ENCODE results near the gene HLCS.

HLCS gene

DNA sequence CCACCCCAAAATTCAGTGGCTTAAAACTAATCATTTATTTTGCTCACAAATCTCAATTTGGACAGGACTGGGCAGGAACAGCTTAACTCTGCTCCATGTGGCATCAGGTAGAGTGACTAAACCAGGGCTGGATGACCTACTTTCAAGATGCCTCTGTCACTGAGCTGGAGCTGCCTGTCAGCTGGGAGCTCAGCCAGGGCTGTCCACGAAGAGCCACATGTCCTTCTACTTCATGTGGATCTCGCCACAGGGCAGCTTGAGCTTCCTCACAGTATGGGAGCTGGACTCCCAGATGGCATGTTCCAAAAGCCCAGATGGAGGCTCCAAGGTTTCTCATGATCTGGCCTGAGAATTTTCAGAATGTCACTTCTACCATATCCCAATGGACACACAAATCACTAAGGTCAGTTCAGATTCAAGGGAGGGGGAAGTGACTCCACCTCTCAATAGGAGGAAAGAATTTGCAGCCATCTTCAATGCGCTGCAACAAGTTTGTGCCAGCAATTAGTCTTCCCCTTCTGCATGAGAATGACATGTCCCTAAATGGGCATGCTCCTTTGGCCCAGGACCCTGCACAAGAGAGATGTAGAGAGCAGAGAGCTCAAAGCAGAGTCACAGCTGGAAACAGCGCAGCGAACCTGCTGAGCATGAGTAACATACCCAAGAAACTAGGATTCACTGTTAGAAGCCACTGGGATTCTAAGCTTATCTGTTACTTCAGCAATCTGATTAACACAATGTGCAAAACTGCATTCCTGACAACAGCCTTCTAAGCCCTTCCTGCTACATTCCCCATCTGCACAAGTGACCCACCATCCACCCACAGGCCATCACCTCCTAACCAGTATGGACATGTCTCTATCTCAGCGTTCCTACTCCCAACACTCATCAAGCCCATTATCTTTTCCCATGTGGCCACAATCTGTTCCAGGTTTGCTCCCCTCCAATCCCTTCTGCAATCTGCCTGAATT, 17.0 kb downstream of the HLCS start:
- Mint-ChIP-seq H3K4me1 (no peaks in the 10 kb centered on the region), H3K27me3 (no peaks in the 10 kb centered on the region), H3K27ac (no peak overlapping the region), H3K36me3 (ENCODE audit: low read depth) (peaks cover 26% of the 10 kb centered on the region), H3K9me3 (no peaks in the 10 kb centered on the region), H3K4me3 (no peak overlapping the region)
- no peak for ATAC-seq
- DNase-seq: no peak

DNA sequence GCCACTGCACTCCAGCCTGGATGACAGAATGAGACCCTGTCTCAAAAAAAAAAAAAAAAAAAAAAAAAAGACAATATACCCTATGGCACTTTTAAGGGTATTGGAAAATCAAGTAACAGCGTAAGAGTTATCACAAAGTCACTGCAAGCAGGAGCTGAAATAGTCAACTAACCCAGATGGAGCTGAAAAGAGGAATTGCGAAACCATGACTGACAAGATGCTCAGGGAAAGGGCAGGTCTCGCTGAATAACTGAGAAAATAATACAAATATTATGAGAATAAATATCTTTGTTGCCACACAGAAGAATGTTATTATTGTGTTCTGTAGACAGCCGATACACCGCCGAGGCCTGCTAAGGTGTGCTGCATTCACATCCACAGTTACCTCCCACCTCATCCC, 17.8 kb downstream of the HLCS start:
- no peak overlapping the region for H3K27ac Mint-ChIP-seq
- peaks cover 26% of the 10 kb centered on the region for H3K36me3 Mint-ChIP-seq (ENCODE audit: low read depth)
- no peak for ATAC-seq

DNA sequence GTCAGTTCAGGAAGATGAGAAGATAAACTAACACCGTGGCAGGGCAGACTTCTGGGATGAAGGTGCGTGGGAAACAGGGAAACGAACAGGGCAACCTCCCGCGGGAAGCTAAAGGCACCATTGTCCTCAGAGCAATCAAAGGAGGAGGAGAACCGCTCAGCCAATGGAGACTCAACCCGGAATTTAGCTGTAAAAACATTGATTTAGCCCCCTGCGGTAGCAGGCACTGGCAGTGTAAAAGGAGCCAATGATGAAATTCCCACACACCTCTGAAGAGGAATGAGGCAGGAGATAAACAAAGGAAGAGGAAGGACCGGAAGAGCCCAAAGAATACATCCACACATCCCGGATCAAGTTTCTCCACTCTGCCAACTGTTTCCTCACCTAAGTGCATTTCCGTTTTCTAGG, 19.5 kb downstream of the HLCS start:
- Mint-ChIP-seq H3K27me3 (no peaks in the 10 kb centered on the region), H3K9me3 (no peaks in the 10 kb centered on the region), H3K4me3 (no peak overlapping the region), H3K4me1 (no peaks in the 10 kb centered on the region), H3K36me3 (ENCODE audit: low read depth) (peaks cover 26% of the 10 kb centered on the region), H3K27ac (no peak overlapping the region)
- ATAC-seq: no peak
- no peak for DNase-seq

More for the DNA sequence above, 17.8 kb downstream of the HLCS start:
- H3K27me3 Mint-ChIP-seq: no peaks in the 10 kb centered on the region
- no peak overlapping the region for H3K4me3 Mint-ChIP-seq
- no peak for DNase-seq
- H3K4me1 Mint-ChIP-seq: no peaks in the 10 kb centered on the region
- no peaks in the 10 kb centered on the region for H3K9me3 Mint-ChIP-seq

DNA sequence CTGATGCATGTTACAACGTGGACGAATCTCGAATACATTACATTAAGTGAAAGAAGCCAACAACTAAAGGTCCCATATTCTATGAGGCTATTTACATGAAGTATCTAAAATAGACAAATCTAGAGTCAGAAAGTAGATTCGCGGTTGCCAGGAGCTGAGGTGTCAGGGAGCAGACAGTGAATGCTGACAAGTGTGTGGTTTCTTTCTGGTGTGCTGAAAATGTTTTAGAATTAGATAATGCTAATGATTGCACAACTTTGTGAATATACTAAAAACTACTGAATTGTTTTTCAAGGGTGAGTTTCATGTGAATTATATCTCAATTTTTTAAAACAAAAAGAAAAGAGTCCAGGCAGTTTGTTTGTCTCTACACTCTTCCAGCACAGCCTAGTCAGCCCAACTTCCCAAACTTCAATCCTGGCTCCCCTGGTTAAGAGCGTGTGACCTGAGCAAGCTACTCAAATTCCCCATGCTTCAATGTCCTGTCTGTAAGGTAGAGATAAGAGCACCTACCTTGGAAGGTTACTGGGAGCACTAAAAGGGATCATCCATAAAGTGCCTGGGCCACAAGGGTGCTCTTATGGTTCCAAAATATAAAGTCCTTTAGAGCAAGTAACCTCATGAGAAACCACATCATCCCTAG, 20.9 kb downstream of the HLCS start:
- Mint-ChIP-seq H3K36me3 (ENCODE audit: low read depth) (peaks cover 25% of the 10 kb centered on the region), H3K27ac (no peak overlapping the region), H3K4me3 (no peak overlapping the region), H3K9me3 (no peaks in the 10 kb centered on the region), H3K27me3 (no peaks in the 10 kb centered on the region), H3K4me1 (no peaks in the 10 kb centered on the region)
- ATAC-seq (no peak), DNase-seq (no peak)

DNA sequence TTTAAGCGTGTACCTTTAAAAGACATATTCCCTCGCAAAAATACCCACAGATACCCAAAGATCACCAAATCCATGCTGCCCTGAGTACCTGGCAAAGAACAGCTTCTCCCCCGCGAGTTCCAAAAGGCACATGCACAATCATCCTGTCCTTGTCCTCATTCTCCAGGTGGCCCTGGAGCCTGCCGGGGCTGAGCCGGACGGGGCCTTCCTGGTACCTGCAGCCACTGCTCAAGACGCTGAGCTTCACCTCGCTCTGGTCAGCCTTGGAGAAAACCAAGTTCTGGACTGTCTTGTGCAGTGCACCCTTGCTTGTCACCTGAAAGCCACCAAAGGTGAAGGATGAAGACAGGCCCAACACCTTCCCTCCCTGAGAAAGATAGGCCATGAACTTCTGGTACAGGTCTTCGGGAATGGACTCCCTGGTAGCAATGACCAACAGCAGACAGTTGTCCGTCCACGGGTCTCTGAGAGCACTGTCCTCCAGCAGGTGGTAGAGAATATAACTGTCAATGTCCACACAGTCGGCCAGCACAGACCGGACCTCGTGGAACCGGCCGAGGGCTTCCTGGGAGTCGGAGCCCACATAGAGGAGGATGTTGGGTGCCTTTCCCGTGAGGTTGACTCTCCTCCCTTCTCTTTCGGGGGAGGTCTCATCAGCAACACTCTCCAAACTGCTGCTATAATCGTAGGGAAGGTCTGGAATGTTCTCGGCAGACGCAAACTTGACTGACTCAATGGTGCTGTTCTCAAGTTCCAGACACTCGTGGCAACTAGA, 29.9 kb downstream of the HLCS start:
- no peaks in the 10 kb centered on the region for H3K4me1 Mint-ChIP-seq
- H3K36me3 Mint-ChIP-seq (ENCODE audit: low read depth): peaks cover 18% of the 10 kb centered on the region
- DNase-seq (no peak), ATAC-seq (no peak)
- H3K27me3 Mint-ChIP-seq: no peaks in the 10 kb centered on the region
- no peaks in the 10 kb centered on the region for H3K9me3 Mint-ChIP-seq
- no peak overlapping the region for H3K27ac Mint-ChIP-seq
- no peak overlapping the region for H3K4me3 Mint-ChIP-seq

DNA sequence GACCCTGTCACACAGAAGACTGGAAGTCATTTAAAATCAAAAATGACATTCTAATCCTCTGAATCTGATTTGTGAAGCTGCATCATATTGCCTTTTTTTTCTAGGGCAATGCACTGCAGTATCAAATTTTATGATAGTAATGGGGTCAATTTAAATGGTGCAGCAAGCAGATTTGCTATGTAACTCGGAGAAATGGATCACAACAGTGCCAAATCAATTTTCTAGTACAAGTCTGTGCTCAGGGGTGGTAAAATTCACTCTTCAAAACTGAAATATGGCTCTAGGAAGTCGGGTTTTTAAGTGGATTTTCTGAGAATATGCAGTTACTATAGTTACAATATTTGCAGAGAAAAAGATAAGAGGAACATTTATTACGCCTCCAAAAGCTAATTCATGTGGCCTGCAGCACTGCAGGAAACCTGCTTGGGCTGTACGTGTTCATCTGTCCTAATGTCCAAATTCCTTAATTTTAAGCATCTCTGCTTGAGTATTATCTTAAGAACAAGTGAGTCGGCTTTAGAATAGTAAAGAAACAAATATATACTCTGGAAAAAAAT, 31.5 kb downstream of the HLCS start:
- peaks cover 18% of the 10 kb centered on the region for H3K36me3 Mint-ChIP-seq (ENCODE audit: low read depth)
- ATAC-seq (no peak), DNase-seq (no peak)
- no peak overlapping the region for H3K27ac Mint-ChIP-seq
- H3K4me3 Mint-ChIP-seq: no peak overlapping the region
- no peaks in the 10 kb centered on the region for H3K27me3 Mint-ChIP-seq
- H3K4me1 Mint-ChIP-seq: no peaks in the 10 kb centered on the region
- no peaks in the 10 kb centered on the region for H3K9me3 Mint-ChIP-seq

DNA sequence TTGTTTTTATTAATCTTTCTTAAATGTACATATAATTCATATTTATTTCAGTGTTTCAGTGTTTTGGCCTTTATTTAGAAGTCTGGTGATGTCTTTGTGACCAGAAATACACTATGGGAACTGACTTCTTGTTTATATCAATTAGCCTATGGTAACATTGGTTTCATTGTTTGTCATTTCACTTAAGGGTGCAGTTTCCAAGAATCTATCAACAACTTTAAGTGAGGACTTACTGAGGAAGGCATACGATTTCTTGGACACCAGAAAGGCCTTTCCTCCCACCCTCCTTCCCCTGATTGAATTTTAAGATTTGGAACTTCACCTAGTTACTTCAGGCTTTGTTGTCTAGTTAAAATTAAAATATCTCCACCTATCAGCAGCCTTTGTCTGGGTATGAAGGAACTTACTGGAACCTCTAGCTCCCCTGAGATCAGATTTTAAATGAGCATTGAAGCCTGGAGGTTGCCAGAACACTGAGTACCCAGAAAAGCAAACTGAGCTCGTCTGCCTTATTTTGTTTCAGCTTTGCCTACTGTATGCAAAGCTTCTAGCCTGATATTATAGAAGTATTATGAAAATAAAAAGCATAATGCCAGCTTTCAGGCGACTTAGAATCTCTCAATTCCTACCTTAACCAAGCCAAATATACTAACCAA, 34.2 kb downstream of the HLCS start:
- Mint-ChIP-seq H3K27ac (no peak overlapping the region), H3K36me3 (ENCODE audit: low read depth) (peaks cover 13% of the 10 kb centered on the region), H3K27me3 (no peaks in the 10 kb centered on the region), H3K4me1 (no peaks in the 10 kb centered on the region), H3K9me3 (no peaks in the 10 kb centered on the region), H3K4me3 (no peak overlapping the region)
- no peak for DNase-seq
- ATAC-seq: no peak

DNA sequence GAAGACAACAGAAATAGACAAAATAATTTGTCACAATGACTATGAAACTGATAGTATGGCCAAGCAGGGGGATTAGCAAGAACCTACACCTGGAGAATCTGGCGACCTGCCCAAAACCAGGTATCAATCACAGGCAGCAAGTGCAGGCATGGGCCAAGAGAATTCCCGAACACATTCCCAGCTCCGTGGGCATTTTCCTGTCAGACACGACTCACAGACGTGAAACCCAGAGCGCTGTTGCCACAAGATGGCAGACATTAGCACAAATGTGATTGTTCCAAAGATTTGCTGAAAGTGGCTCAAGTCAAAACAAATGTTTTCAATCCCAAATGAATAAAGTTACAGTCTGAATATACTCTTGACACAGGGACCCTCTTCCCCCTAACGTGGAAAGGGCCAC, 36.8 kb downstream of the HLCS start:
- no peak for DNase-seq
- no peak overlapping the region for H3K27ac Mint-ChIP-seq
- no peak overlapping the region for H3K4me3 Mint-ChIP-seq
- no peaks in the 10 kb centered on the region for H3K27me3 Mint-ChIP-seq
- no peaks in the 10 kb centered on the region for H3K4me1 Mint-ChIP-seq
- ATAC-seq: no peak
- H3K9me3 Mint-ChIP-seq: no peaks in the 10 kb centered on the region
- H3K36me3 Mint-ChIP-seq (ENCODE audit: low read depth): peaks cover 7% of the 10 kb centered on the region

DNA sequence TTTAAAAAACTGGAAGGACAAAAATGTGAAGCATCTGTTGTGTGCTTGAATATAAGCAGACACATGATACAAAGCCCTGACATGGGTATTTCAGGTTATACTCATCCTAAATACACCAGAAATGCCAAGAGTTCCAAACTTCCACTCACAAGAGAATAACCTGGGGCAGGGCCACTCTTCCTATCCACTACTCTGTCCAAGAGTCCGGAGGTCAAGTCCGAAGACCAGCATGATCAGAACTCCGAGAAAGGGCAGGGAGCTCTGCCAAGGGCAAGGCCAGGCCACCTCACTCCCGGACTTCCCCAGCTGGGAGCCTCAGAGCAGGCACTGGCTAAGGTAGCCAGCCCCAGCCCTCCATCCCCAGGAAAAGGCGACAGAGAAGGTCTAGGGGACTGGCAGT, 37.5 kb downstream of the HLCS start:
- Mint-ChIP-seq H3K36me3 (ENCODE audit: low read depth) (peaks cover 7% of the 10 kb centered on the region), H3K4me3 (no peak overlapping the region), H3K9me3 (no peaks in the 10 kb centered on the region), H3K27me3 (no peaks in the 10 kb centered on the region), H3K27ac (no peak overlapping the region), H3K4me1 (peaks cover 3% of the 10 kb centered on the region)
- DNase-seq (no peak), ATAC-seq (no peak)

DNA sequence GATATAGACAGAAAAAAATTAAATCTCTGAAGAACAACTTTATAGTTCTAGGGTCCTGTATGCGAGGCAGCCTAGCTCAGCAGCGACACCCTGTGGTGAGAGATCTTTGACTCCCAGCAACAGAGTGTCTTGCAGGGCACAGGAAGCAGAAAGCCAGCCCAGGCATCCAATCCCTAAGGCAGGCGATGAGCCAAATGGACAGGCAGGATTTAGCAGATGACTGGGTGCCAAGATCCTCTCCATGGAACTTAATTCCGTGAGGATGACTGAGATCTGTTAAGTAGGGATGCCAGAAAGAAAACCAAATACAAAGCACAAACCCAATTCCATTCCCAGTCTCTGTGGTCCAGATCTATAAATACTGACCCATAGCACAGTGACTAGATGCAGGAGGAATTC, 38.8 kb downstream of the HLCS start:
- Mint-ChIP-seq H3K9me3 (no peaks in the 10 kb centered on the region), H3K4me1 (peaks cover 13% of the 10 kb centered on the region), H3K27ac (no peak overlapping the region), H3K4me3 (no peak overlapping the region), H3K36me3 (ENCODE audit: low read depth) (peaks cover 2% of the 10 kb centered on the region), H3K27me3 (no peaks in the 10 kb centered on the region)
- peak; percentile 59 for ATAC-seq
- DNase-seq: peak; percentile 84

DNA sequence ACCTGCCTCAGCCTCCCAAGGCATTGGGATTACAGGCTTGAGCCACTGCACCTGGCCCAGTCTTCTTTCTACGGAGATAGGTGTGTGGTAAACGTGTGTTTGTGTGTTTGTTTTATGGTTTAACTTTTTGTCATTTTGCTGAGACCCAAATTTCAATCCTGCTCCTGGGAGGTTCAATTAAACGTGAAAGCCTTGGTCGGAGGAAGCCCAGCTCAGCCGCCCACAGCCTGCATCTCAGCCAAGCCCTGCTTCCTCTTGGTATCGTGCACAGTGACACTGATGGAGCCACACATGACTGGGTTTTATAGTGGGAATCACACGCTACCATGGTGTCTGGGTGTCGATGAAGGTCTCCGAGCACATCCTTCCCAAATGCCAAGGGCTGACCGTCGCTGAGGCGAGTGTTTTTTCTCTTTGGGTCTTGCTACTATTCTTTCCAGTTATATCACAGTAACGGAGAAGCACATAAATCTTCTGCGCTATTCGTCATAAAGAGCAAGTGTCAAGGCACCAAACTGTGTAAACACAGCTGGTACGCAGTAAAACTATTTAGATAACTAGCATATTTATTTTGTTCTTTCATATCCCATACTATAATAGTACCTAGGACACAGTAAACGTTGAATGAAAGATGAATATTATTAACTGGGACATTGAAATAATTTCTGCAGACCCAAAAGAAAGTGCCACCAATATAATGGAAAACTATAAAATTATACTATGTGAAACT, 39.3 kb downstream of the HLCS start:
- Mint-ChIP-seq H3K4me1 (peaks cover 13% of the 10 kb centered on the region), H3K27ac (no peak overlapping the region), H3K4me3 (no peak overlapping the region), H3K36me3 (ENCODE audit: low read depth) (peaks cover 2% of the 10 kb centered on the region), H3K27me3 (no peaks in the 10 kb centered on the region), H3K9me3 (no peaks in the 10 kb centered on the region)
- ATAC-seq: no peak
- no peak for DNase-seq

DNA sequence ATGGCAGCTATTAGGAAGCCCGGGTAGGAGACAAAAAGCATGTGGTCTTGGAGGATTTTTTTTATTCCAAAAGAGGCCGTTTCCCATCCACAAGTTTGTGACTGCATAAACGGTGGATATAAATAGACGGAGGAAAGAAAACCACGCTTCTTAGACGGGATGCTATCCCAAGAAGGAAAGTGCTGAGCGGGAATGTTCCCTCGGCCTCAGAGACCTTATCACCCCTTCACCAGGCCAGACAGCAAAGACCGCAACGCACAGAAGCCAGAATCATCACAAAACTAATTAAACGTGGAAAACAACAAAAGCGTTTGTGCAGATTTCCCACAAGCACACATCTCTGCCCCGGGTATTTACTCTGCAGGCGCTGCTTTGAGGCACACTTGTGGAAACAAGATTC, 43.2 kb downstream of the HLCS start:
- Mint-ChIP-seq H3K4me3 (peak overlapping the region; percentile 1), H3K27me3 (no peaks in the 10 kb centered on the region), H3K27ac (peak overlapping the region; percentile 43), H3K4me1 (peaks cover 13% of the 10 kb centered on the region), H3K36me3 (ENCODE audit: low read depth) (no peaks in the 10 kb centered on the region), H3K9me3 (no peaks in the 10 kb centered on the region)
- DNase-seq (no peak), ATAC-seq (no peak)

DNA sequence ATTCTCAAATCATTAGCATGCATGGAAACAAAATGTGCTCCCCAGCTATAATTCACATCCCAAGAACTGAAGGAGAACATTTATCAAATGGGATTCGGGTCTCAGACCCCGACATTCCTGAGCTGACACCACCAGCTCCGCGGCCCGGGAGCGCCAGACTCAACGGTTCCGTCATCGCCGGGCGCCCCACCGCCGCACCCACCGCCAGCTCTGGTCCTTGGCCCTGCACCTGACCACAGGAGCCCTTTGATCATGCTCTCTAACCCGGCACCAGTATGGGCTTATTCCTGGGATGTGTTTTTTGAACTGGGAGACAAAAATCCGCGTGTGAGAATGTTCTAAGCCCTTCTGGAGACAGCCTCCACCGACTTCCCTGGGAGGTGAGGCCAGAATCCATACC, 43.6 kb downstream of the HLCS start:
- H3K27me3 Mint-ChIP-seq: no peaks in the 10 kb centered on the region
- no peak overlapping the region for H3K27ac Mint-ChIP-seq
- no peak for ATAC-seq
- no peaks in the 10 kb centered on the region for H3K36me3 Mint-ChIP-seq (ENCODE audit: low read depth)
- no peaks in the 10 kb centered on the region for H3K9me3 Mint-ChIP-seq
- H3K4me1 Mint-ChIP-seq: peaks cover 13% of the 10 kb centered on the region
- H3K4me3 Mint-ChIP-seq: no peak overlapping the region
- DNase-seq: no peak
